K562 (cell line): ENCODE measurements around the gene MARK2.

Source experiments
- BRF2 ChIP-seq: IDR thresholded peaks from 3 replicates; pipeline ENCODE4 v1.6.1; 2011; ENCODE audit warnings: borderline replicate concordance, mild to moderate bottlenecking; ENCODE audit not compliant: insufficient read length, insufficient read depth
- CTCF ChIP-seq, 3 experiments: IDR thresholded peaks in 2 of 3; conservative IDR thresholded peaks in 1 of 3; 2 replicates each; pipeline ENCODE4 v1.5.1; 2011 to 2012; ENCODE audit warnings: low read length in 3 of 3, mild to moderate bottlenecking in 3 of 3, control low read depth in 2 of 3, improper control_type of control experiment in 1 of 3, inconsistent platforms in 1 of 3, low read depth in 1 of 3, mixed read lengths in 1 of 3, moderate library complexity in 1 of 3; ENCODE audit not compliant: insufficient read depth in 2 of 3
- FOXA3 ChIP-seq, 2 experiments: fragments of 450-650 bp in 1 of 2; sonication (generic) in 1 of 2; formaldehyde crosslinking; IDR thresholded peaks in 1 of 2; conservative IDR thresholded peaks in 1 of 2; 2 replicates each; pipeline versions ENCODE4 v1.4.0 to v1.8.0; 2020 to 2022; ENCODE audit warnings: mild to moderate bottlenecking in 2 of 2, missing genetic modification reagents in 1 of 2
- JUNB ChIP-seq: fragments of 450-650 bp; formaldehyde crosslinking; conservative IDR thresholded peaks from 2 replicates; pipeline ENCODE4 v1.4.0; 2020; ENCODE audit warnings: mild to moderate bottlenecking
- JUND ChIP-seq, 2 experiments: IDR thresholded peaks; 2 replicates in 1 of 2; 3 replicates in 1 of 2; pipeline ENCODE4 v1.6.1; 2011; ENCODE audit warnings: borderline replicate concordance in 2 of 2, low read depth in 2 of 2, low read length in 2 of 2, improper control_type of control experiment in 1 of 2, missing biosample characterization in 1 of 2, missing genetic modification characterization in 1 of 2, missing genetic modification reagents in 1 of 2
- KDM1A ChIP-seq, 2 experiments: fragments of 450-650 bp; IDR thresholded peaks; 2 replicates each; pipeline ENCODE4 v1.6.1; 2016; ENCODE audit warnings: mild to moderate bottlenecking in 2 of 2
- MAX ChIP-seq: sonication (generic); formaldehyde crosslinking; IDR thresholded peaks from 2 replicates; pipeline ENCODE4 v1.9.0; 2022; ENCODE audit warnings: mild to moderate bottlenecking, missing genetic modification reagents
- POLR2A ChIP-seq: fragments of 450-650 bp; conservative IDR thresholded peaks from 2 replicates; pipeline ENCODE4 v1.6.1; 2016
- POLR2AphosphoS5 ChIP-seq: IDR thresholded peaks from 2 replicates; pipeline ENCODE4 v1.6.1; 2011; ENCODE audit warnings: mild to moderate bottlenecking, low read depth, low read length, moderate library complexity; ENCODE audit not compliant: control insufficient read depth, insufficient read depth
- ZBED1 ChIP-seq: IDR thresholded peaks from 2 replicates; pipeline ENCODE4 v1.6.1; 2014
- ZNF274 ChIP-seq: IDR thresholded peaks from 2 replicates; pipeline ENCODE4 v1.6.1; 2011; ENCODE audit warnings: low read depth, mild to moderate bottlenecking, low read length, moderate library complexity, borderline replicate concordance
- ZNF766 ChIP-seq: fragments of 200-800 bp; sonication (Bioruptor generic); conservative IDR thresholded peaks from 2 replicates; pipeline ENCODE4 v1.6.1; 2016; ENCODE audit warnings: missing genetic modification characterization, missing compliant biosample characterization
- TF ChIP-seq, protein P1 (sequence below), 2 experiments: IDR thresholded peaks; 2 replicates each; pipeline ENCODE4 v1.6.1; 2012; ENCODE audit warnings: improper control_type of control experiment in 2 of 2, low read depth in 2 of 2, low read length in 2 of 2, borderline replicate concordance in 1 of 2
- TF ChIP-seq, protein P2 (sequence below): sonication (generic); formaldehyde crosslinking; IDR thresholded peaks from 2 replicates; pipeline ENCODE4 v1.5.0; 2020; ENCODE audit warnings: missing genetic modification reagents

DNA sequence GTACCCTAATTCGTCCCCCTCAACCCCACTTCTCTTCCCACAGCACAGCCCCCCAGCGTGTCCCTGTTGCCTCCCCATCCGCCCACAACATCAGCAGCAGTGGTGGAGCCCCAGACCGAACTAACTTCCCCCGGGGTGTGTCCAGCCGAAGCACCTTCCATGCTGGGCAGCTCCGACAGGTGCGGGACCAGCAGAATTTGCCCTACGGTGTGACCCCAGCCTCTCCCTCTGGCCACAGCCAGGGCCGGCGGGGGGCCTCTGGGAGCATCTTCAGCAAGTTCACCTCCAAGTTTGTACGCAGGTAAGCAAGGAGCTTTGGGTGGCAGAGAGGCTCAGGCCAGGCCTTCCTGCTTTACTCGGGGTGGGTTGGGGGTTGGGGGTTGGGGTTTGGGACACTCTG is 65.8 kb downstream of the MARK2 start:
- TF ChIP-seq CTCF (IDR thresholded peaks at IDR 0.05 in 2 of 3, conservative IDR thresholded peaks at IDR 0.05 in 1 of 3; ENCODE audit: insufficient read depth in 2 of 3, low read depth in 1 of 3, low read length in 3 of 3) (no peak), ZNF766 (CRISPR knock-in tag) (no peak), POLR2AphosphoS5 (no peak), JUNB (no peak), ZBED1 (no peak), ZNF274 (no peak), FOXA3 (CRISPR knock-in tag; conservative IDR thresholded peaks at IDR 0.05 in 1 of 2, IDR thresholded peaks at IDR 0.05 in 1 of 2) (no peak), KDM1A (IDR thresholded peaks at IDR 0.05) (no peak), POLR2A (no peak), BRF2 (no peak), MAX (no peak), JUND (IDR thresholded peaks at IDR 0.05; ENCODE audit: borderline replicate concordance, low read depth, low read length) (no peak), JUND (tag; IDR thresholded peaks at IDR 0.05; ENCODE audit: borderline replicate concordance, low read depth, low read length) (no peak)
- TF ChIP-seq, protein P1, sequence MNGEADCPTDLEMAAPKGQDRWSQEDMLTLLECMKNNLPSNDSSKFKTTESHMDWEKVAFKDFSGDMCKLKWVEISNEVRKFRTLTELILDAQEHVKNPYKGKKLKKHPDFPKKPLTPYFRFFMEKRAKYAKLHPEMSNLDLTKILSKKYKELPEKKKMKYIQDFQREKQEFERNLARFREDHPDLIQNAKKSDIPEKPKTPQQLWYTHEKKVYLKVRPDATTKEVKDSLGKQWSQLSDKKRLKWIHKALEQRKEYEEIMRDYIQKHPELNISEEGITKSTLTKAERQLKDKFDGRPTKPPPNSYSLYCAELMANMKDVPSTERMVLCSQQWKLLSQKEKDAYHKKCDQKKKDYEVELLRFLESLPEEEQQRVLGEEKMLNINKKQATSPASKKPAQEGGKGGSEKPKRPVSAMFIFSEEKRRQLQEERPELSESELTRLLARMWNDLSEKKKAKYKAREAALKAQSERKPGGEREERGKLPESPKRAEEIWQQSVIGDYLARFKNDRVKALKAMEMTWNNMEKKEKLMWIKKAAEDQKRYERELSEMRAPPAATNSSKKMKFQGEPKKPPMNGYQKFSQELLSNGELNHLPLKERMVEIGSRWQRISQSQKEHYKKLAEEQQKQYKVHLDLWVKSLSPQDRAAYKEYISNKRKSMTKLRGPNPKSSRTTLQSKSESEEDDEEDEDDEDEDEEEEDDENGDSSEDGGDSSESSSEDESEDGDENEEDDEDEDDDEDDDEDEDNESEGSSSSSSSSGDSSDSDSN (IDR thresholded peaks at IDR 0.05; ENCODE audit: borderline replicate concordance in 1 of 2, low read depth in 2 of 2, low read length in 2 of 2) = no peak
- TF ChIP-seq, protein P2, sequence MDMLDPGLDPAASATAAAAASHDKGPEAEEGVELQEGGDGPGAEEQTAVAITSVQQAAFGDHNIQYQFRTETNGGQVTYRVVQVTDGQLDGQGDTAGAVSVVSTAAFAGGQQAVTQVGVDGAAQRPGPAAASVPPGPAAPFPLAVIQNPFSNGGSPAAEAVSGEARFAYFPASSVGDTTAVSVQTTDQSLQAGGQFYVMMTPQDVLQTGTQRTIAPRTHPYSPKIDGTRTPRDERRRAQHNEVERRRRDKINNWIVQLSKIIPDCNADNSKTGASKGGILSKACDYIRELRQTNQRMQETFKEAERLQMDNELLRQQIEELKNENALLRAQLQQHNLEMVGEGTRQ = no peak
